Testis (tissue), 2 donors: ENCODE results near the gene CTBP2.

ENCODE experiments used
- CTCF ChIP-seq, 3 experiments: fragments of 450-650 bp in 2 of 3; fragments of 200-600 bp in 1 of 3; sonication (generic) in 1 of 3; IDR thresholded peaks; one replicate each; pipeline ENCODE4 v1.5.1; 2016 to 2019; ENCODE audit warnings: antibody characterized with exemption in 3 of 3, mild to moderate bottlenecking in 2 of 3, moderate library complexity in 1 of 3
- POLR2A ChIP-seq: fragments of 450-650 bp; IDR thresholded peaks from one replicate; pipeline ENCODE4 v1.6.1; 2017; ENCODE audit warnings: antibody characterized with exemption, mild to moderate bottlenecking, moderate library complexity

- TF ChIP-seq CTCF (IDR thresholded peaks at IDR 0.05) (no peak), POLR2A (no peak)
These were observed 138.5 kb downstream of the CTBP2 start for GRCh38 chr10:125021686-125022344.
